RWPE2 (cell line): ENCODE results near the gene TMEM250.

Experiments used
- ATAC-seq: fragments of 200-7000 bp; cut with Tn5 transposase; 3 replicates; pipeline ENCODE4 v1.9.1; 2021; ENCODE audit warnings: low read depth
- DNase-seq: peaks from one replicate; pipeline ENCODE4 v3.0.0-alpha.2; 2020; ENCODE audit warnings: low spot score
- H3K27ac ChIP-seq: fragments of 450-650 bp; 2 replicates; pipeline ENCODE4 v1.5.1; 2017; ENCODE audit warnings: mild to moderate bottlenecking; ENCODE audit not compliant: poor library complexity, severe bottlenecking
- H3K27me3 ChIP-seq: fragments of 250-450 bp; sonication (Bioruptor Pico); 2 replicates; pipeline ENCODE4 v1.5.1; 2021; ENCODE audit warnings: mild to moderate bottlenecking, moderate library complexity; ENCODE audit not compliant: insufficient read depth, poor library complexity, severe bottlenecking
- H3K36me3 ChIP-seq: fragments of 250-450 bp; sonication (Bioruptor Pico); 2 replicates; pipeline ENCODE4 v1.5.1; 2020; ENCODE audit warnings: low read depth, mild to moderate bottlenecking, moderate library complexity
- H3K4me1 ChIP-seq: fragments of 250-450 bp; sonication (Bioruptor Pico); 2 replicates; pipeline ENCODE4 v1.5.1; 2021; ENCODE audit warnings: mild to moderate bottlenecking, moderate library complexity; ENCODE audit not compliant: insufficient read depth, poor library complexity, severe bottlenecking
- H3K4me3 ChIP-seq: fragments of 250-450 bp; sonication (Bioruptor Pico); 2 replicates; pipeline ENCODE4 v1.5.1; 2021; ENCODE audit warnings: mild to moderate bottlenecking, moderate library complexity; ENCODE audit not compliant: severe bottlenecking
- H3K9me3 ChIP-seq: fragments of 250-450 bp; sonication (Bioruptor Pico); 2 replicates; pipeline ENCODE4 v1.5.1; 2021; ENCODE audit warnings: mild to moderate bottlenecking, moderate library complexity; ENCODE audit not compliant: severe bottlenecking
- TF ChIP-seq, protein P1 (sequence below): fragments of 450-650 bp; IDR thresholded peaks from one replicate; pipeline ENCODE4 v1.5.1; 2017; ENCODE audit warnings: mild to moderate bottlenecking, moderate library complexity; ENCODE audit not compliant: poor library complexity, severe bottlenecking

Gene TMEM250

DNA sequence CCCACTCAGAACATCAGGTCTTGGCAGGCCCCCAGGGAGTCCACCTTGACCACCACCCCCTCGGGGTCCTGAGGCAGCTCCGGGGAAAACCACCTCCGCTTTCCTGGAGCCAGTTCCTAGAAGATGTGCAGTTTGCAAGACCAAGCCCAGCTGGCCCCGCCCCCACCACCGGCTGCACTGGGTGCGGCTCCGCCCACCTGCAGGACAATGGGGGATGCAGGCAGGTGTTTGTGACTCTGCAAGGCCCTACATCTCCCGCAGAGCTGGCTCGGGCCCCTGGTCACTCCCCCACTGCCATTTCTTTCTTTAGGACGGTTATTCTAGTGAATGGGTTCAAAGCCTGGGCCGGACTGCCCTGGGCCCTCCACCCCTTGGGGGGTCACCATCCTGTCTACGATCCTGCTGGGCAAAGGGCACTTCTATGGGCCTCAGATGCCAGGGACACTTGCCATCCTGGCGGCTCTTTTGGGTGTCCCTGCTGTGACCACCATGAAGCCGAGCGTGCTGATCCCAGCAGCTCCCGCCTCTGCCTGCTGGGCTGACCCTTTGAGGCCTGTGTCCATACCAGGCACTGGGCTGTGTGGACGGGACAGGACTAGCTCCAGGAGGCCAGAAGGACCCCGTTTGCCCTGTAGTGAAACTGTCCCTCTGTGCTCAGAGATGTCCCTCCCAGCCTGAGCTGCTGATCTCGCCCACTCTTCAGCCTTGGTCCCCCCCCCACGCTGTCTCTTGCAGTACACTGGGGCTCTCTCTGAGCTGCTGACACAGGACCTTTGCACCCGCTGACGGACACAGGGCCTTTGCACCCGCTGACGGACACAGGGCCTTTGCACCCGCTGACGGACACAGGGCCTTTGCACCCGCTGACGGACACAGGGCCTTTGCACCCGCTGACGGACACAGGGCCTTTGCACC, 17.7 kb downstream of the TMEM250 start:
- no peaks in the 10 kb centered on the region for H3K27me3 ChIP-seq
- no peak overlapping the region for H3K27ac ChIP-seq
- no peaks in the 10 kb centered on the region for H3K36me3 ChIP-seq
- TF ChIP-seq, protein P1, sequence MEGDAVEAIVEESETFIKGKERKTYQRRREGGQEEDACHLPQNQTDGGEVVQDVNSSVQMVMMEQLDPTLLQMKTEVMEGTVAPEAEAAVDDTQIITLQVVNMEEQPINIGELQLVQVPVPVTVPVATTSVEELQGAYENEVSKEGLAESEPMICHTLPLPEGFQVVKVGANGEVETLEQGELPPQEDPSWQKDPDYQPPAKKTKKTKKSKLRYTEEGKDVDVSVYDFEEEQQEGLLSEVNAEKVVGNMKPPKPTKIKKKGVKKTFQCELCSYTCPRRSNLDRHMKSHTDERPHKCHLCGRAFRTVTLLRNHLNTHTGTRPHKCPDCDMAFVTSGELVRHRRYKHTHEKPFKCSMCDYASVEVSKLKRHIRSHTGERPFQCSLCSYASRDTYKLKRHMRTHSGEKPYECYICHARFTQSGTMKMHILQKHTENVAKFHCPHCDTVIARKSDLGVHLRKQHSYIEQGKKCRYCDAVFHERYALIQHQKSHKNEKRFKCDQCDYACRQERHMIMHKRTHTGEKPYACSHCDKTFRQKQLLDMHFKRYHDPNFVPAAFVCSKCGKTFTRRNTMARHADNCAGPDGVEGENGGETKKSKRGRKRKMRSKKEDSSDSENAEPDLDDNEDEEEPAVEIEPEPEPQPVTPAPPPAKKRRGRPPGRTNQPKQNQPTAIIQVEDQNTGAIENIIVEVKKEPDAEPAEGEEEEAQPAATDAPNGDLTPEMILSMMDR = no peak
- DNase-seq = no peak
- no peaks in the 10 kb centered on the region for H3K4me1 ChIP-seq
- H3K9me3 ChIP-seq = no peaks in the 10 kb centered on the region
- no peak overlapping the region for H3K4me3 ChIP-seq
- no peak for ATAC-seq

DNA sequence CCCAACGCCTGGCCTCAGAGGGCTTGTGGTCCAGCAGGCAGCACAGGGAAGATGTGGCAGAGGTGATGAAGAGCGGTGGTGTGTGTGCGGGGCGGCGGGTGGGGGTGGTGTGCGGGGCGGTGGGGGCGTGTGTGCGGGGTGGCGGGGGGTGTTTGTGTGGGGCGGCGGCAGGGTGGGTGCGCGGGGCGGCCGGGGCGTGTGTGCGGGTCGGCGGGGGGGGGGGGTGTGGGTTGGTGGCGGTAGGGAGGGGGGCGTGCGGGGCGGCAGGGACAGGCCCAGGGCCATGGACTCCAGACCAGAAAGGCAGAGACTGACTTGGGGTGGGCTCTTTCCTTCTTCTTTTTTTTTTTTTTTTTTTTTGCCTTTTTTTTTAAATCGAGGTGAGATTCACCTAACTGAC, 19.1 kb downstream of the TMEM250 start:
- Histone ChIP-seq H3K27ac (no peak overlapping the region), H3K4me1 (no peaks in the 10 kb centered on the region), H3K9me3 (no peaks in the 10 kb centered on the region), H3K27me3 (no peaks in the 10 kb centered on the region), H3K36me3 (no peaks in the 10 kb centered on the region), H3K4me3 (no peak overlapping the region)
- ATAC-seq = no peak
- TF ChIP-seq, protein P1 = no peak
- DNase-seq = no peak

DNA sequence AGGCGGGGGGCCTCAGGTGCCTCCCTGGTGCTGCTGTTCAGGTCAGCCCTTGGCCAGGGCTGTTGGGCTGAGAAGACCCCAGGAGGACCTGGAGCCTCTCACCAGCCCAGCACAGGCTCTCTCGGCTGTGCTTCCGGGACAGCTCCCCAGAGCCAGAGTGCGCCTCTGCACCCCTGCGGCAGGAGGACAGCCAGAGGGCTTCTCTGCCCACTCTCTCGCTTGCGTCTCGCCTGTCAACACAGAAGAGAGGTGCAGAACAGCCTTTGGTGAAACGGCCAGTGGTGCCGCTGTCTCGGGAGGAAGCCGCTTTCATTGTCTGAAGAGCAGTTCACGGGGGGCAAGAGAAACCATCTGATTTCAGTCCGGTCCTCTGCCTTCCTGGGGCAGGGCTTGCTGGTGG, 19.8 kb downstream of the TMEM250 start:
- Histone ChIP-seq H3K9me3 (no peaks in the 10 kb centered on the region), H3K27me3 (no peaks in the 10 kb centered on the region), H3K27ac (no peak overlapping the region), H3K4me1 (no peaks in the 10 kb centered on the region), H3K36me3 (no peaks in the 10 kb centered on the region), H3K4me3 (no peak overlapping the region)
- TF ChIP-seq, protein P1 = no peak
- DNase-seq (no peak), ATAC-seq (no peak)

DNA sequence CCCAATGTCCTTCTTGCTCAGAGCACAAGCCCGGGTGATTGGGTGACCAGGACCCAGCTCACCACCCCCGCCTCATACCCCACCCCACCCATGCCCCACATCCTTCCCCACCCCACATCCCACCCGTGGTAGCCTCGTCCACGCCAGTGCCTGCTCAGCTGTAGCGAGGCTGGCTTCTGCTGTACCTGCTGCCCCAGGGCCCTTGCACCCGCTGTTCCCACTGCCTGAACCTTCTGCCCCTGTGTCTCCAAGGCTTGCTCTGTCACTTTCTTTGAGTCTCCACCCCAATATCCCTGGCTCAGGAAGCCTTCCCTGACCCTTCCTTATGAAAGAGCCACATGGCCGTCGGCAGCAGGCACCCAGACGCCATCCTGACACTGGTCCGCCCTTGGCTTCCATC, 20.5 kb downstream of the TMEM250 start:
- Histone ChIP-seq H3K4me3 (no peak overlapping the region), H3K9me3 (no peaks in the 10 kb centered on the region), H3K27me3 (no peaks in the 10 kb centered on the region), H3K27ac (no peak overlapping the region), H3K4me1 (no peaks in the 10 kb centered on the region), H3K36me3 (no peaks in the 10 kb centered on the region)
- DNase-seq (no peak), ATAC-seq (no peak)
- TF ChIP-seq, protein P1 = no peak

DNA sequence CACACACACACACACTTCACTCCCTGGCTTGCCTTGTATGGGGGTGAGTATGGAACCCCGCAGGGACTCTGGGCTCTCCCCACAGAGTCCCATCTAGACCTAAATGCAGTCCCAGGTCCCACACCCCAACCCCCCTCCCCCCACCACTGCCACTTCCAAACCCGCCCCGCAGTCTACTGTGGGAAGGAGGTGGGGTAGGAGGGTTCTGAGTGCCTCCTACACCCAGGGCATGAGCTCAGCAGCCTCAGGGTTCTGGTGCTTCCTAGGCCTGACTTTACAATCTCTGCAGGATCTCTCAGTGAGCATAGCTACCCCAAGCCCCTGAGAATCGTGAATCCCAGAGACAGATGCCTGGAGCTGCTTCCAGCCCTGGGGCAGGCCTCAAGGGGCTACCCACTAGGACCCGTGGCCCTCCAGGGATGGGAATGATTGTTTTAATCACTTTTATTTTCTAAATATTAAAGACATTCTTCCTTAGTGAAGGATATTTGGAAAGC, 22.1 kb downstream of the TMEM250 start:
- Histone ChIP-seq H3K27ac (no peak overlapping the region), H3K4me1 (no peaks in the 10 kb centered on the region), H3K9me3 (no peaks in the 10 kb centered on the region), H3K27me3 (no peaks in the 10 kb centered on the region), H3K4me3 (no peak overlapping the region), H3K36me3 (no peaks in the 10 kb centered on the region)
- DNase-seq = no peak
- ATAC-seq = no peak
- TF ChIP-seq, protein P1 = no peak
